ENCODE results near the gene FAM185A. TPM values are rescaled to one million over a fixed set of nuclear protein-coding genes. Genes with fewer than 3 reads are reported as not detected.
"Not testable (repeated sequence)": the region's sequence is repeated elsewhere in the genome, so short reads cannot be mapped to it uniquely, and the experiment has no call there.

Gene FAM185A
- total and polyA plus RNA-seq, 2 of the 8 experiments (the other 6 are each of a cell fraction or from before 2014, with no cell fraction given): 5.2 to 6.6 TPM

DNA sequence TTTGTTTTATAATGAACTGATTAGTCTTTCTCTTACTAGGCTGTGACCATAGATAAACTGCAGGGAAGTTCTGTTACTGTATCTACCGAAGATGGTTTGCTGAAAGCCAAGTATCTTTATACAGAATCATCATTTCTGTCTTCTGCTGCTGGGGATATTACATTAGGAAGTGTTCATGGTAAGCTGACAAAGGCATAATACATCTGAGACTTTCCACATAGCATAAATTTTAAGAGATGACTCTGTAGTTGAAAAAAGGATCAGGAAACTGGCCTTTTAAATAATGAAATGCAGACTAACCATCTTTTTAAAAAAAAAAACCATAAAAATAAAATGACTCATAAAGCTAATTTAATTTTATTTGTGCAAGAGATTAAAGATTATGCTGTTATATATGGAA is 12.4 kb downstream of the FAM185A start:
- H3K14ac ChIP-seq (ENCODE audit: insufficient read length); H2BK120ac ChIP-seq (replicated peaks; ENCODE audit: low read depth, low read length); H4K5ac ChIP-seq (ENCODE audit: insufficient read length, low read depth, low read length); H3K4me3 ChIP-seq (ENCODE audit: extremely low read depth in 1 of 4, insufficient read depth in 2 of 4, low read depth in 3 of 4, low read length in 4 of 4); POLR2A ChIA-PET (ENCODE audit: partially characterized antibody); H2AFZ ChIP-seq (ENCODE audit: low read length); FAIRE-seq; H3K4me2 ChIP-seq (ENCODE audit: insufficient read depth in 1 of 2, low read depth in 2 of 2, low read length in 2 of 2); H3K18ac ChIP-seq (ENCODE audit: extremely low read depth, low read length); H2BK15ac ChIP-seq (ENCODE audit: low read length); H3K79me1 ChIP-seq (ENCODE audit: low read depth, low read length); H2BK20ac ChIP-seq (ENCODE audit: low read length); H4K8ac ChIP-seq (ENCODE audit: extremely low read depth, insufficient read depth, low read length); H3K4me1 ChIP-seq (replicated peaks in 1 of 4; ENCODE audit: control insufficient read depth in 3 of 4, insufficient read depth in 4 of 4, low read length in 3 of 4); H3K27ac ChIP-seq (ENCODE audit: low read depth, low read length); H3K23me2 ChIP-seq (ENCODE audit: low read depth, low read length); H2AK5ac ChIP-seq (ENCODE audit: low read depth, low read length); H3K9me3 ChIP-seq (ENCODE audit: insufficient read depth in 2 of 2, low read depth in 1 of 2, low read length in 1 of 2); H3K56ac ChIP-seq (replicated peaks; ENCODE audit: insufficient read length, low read depth, low read length); H2BK12ac ChIP-seq (ENCODE audit: low read depth, low read length); H4K91ac ChIP-seq (replicated peaks; ENCODE audit: insufficient read length, low read length); H3K27me3 ChIP-seq (replicated peaks in 1 of 4; ENCODE audit: control insufficient read depth in 3 of 4, extremely low read depth in 1 of 4, insufficient read depth in 3 of 4, low read length in 3 of 4); H3K9ac ChIP-seq (replicated peaks in 1 of 4; ENCODE audit: extremely low read depth in 1 of 4, low read depth in 3 of 4, low read length in 3 of 4); H3K23ac ChIP-seq (ENCODE audit: insufficient read length); H3K79me2 ChIP-seq (ENCODE audit: control insufficient read depth in 1 of 2, insufficient read depth in 2 of 2, low read length in 2 of 2); H3K36me3 ChIP-seq (ENCODE audit: control insufficient read depth in 2 of 4, insufficient read depth in 4 of 4, low read length in 3 of 4); H4K20me1 ChIP-seq (replicated peaks in 1 of 2; ENCODE audit: control insufficient read depth in 1 of 2, insufficient read depth in 2 of 2, low read length in 2 of 2); H2BK5ac ChIP-seq (ENCODE audit: low read depth, low read length); DNase-seq (ENCODE audit: low read depth in 1 of 2, low spot score in 2 of 2); H3K4ac ChIP-seq (replicated peaks; ENCODE audit: insufficient read length, low read depth, low read length): not testable (repeated sequence)
- CTCF ChIA-PET (ENCODE audit: partially characterized antibody): interaction anchor here (0.6 kb wide), 1 partner anchor 558 kb away, joined by 3 read pairs; no protein-coding TSS in a partner anchor
- WGBS, 2 experiments (ENCODE audit: extremely low coverage in 1 of 2, insufficient coverage in 1 of 2, insufficient read length in 1 of 2, insufficient replicate concordance in 2 of 2, low coverage in 1 of 2, low lambda C conversion rate in 2 of 2, missing lambda C conversion rate in 1 of 2): 95% methylated on average over 1 of the region's 1 CpG; no CpG with 5 or more reads in 1 of the 2 experiments

DNA sequence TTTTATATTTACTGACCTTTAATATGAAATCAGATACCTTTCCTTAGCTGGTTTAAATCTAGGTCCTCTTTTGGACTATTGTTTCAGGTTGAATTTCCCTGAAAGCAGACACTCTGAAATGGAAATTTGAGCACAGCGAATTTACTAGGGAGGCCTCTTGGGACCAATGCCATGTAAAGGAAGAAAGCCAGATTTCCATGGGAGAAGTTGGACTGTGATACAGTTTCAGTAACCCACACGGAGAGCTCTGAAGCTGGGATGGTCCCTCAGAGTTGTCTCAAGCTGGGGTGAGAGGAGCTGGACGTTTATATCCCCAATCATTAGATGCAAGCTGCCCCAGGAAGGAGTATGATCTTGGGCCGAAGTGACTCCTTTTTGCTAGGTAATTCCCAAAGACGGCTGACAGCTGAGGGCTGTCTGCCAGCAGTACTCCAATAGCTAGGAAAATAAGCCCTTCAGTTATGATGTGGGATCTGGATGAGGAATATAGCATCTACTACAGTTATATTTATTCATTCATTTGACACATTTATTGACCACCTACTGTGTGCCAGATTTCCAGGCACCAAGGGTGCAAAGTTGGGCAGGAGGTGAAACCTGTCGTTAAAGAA is 14.6 kb downstream of the FAM185A start:
- H3K9me3 ChIP-seq (ENCODE audit: insufficient read depth in 2 of 2, low read depth in 1 of 2, low read length in 1 of 2); H4K8ac ChIP-seq (ENCODE audit: extremely low read depth, insufficient read depth, low read length); H3K27me3 ChIP-seq (replicated peaks in 1 of 4; ENCODE audit: control insufficient read depth in 3 of 4, extremely low read depth in 1 of 4, insufficient read depth in 3 of 4, low read length in 3 of 4); H3K23ac ChIP-seq (ENCODE audit: insufficient read length); DNase-seq (ENCODE audit: low read depth in 1 of 2, low spot score in 2 of 2); H4K20me1 ChIP-seq (replicated peaks in 1 of 2; ENCODE audit: control insufficient read depth in 1 of 2, insufficient read depth in 2 of 2, low read length in 2 of 2); H3K4ac ChIP-seq (replicated peaks; ENCODE audit: insufficient read length, low read depth, low read length); H3K79me1 ChIP-seq (ENCODE audit: low read depth, low read length); H3K18ac ChIP-seq (ENCODE audit: extremely low read depth, low read length); H2BK12ac ChIP-seq (ENCODE audit: low read depth, low read length); H2BK15ac ChIP-seq (ENCODE audit: low read length); H2AK5ac ChIP-seq (ENCODE audit: low read depth, low read length); H2BK20ac ChIP-seq (ENCODE audit: low read length); H3K23me2 ChIP-seq (ENCODE audit: low read depth, low read length); H2BK120ac ChIP-seq (replicated peaks; ENCODE audit: low read depth, low read length); H3K36me3 ChIP-seq (ENCODE audit: control insufficient read depth in 2 of 4, insufficient read depth in 4 of 4, low read length in 3 of 4); H3K56ac ChIP-seq (replicated peaks; ENCODE audit: insufficient read length, low read depth, low read length); H4K91ac ChIP-seq (replicated peaks; ENCODE audit: insufficient read length, low read length); FAIRE-seq; H3K14ac ChIP-seq (ENCODE audit: insufficient read length); H3K9ac ChIP-seq (replicated peaks in 1 of 4; ENCODE audit: extremely low read depth in 1 of 4, low read depth in 3 of 4, low read length in 3 of 4); H4K5ac ChIP-seq (ENCODE audit: insufficient read length, low read depth, low read length); H3K4me2 ChIP-seq (ENCODE audit: insufficient read depth in 1 of 2, low read depth in 2 of 2, low read length in 2 of 2); H2AFZ ChIP-seq (ENCODE audit: low read length); H2BK5ac ChIP-seq (ENCODE audit: low read depth, low read length); H3K79me2 ChIP-seq (ENCODE audit: control insufficient read depth in 1 of 2, insufficient read depth in 2 of 2, low read length in 2 of 2); H3K4me1 ChIP-seq (replicated peaks in 1 of 4; ENCODE audit: control insufficient read depth in 3 of 4, insufficient read depth in 4 of 4, low read length in 3 of 4); CTCF ChIA-PET (ENCODE audit: partially characterized antibody); POLR2A ChIA-PET (ENCODE audit: partially characterized antibody); H3K27ac ChIP-seq (ENCODE audit: low read depth, low read length); H3K4me3 ChIP-seq (ENCODE audit: extremely low read depth in 1 of 4, insufficient read depth in 2 of 4, low read depth in 3 of 4, low read length in 4 of 4): not testable (repeated sequence)
- WGBS, 2 experiments (ENCODE audit: extremely low coverage in 1 of 2, insufficient coverage in 1 of 2, insufficient read length in 1 of 2, insufficient replicate concordance in 2 of 2, low coverage in 1 of 2, low lambda C conversion rate in 2 of 2, missing lambda C conversion rate in 1 of 2): 89% methylated on average over 5 of the region's 6 CpGs; no CpG with 5 or more reads in 1 of the 2 experiments

Measured in H1 (cell line).